ENCODE data around the gene MTF2. TPM values are rescaled to one million over a fixed set of nuclear protein-coding genes. Genes with fewer than 3 reads are reported as not detected.

The MTF2 gene
- total and polyA plus RNA-seq, 9 of the 15 experiments (the other 6 are each of a cell fraction or from before 2014, with no cell fraction given): 29.3 to 124 (median 57.7) TPM

- TF ChIP-seq CBX8 (IDR thresholded peaks at IDR 0.05; ENCODE audit: borderline replicate concordance, extremely low read depth, low read depth, low read length, poor library complexity, severe bottlenecking): no peak
- no peak; a peak in 1 of 4 replicates for TF ChIP-seq NONO (IDR thresholded peaks at IDR 0.05; ENCODE audit: low read depth in 2 of 2, low read length in 1 of 2)
- 0 out of 2 replicates have a peak, but pooled peaks have one; percentile 17 for TF ChIP-seq MTA3 (IDR thresholded peaks at IDR 0.05; ENCODE audit: borderline replicate concordance)
- peak; percentile 45; the same call in 1 of the 2 replicates for TF ChIP-seq PKNOX1 (IDR thresholded peaks at IDR 0.05)
- no peak for TF ChIP-seq CHCHD3 (CRISPR knock-in tag; IDR thresholded peaks at IDR 0.05)
- no peak for TF ChIP-seq ZFP36 (IDR thresholded peaks at IDR 0.05; ENCODE audit: low read depth, low read length, partially characterized antibody)
- no peak for TF ChIP-seq TCFL5 (CRISPR knock-in tag; conservative IDR thresholded peaks at IDR 0.05)
- TF ChIP-seq CHD2 (IDR thresholded peaks at IDR 0.05; ENCODE audit: low read depth, low read length): 0 out of 2 replicates have a peak, but pooled peaks have one; percentile 52
- TF ChIP-seq FOXP1 (CRISPR knock-in tag; IDR thresholded peaks at IDR 0.05): no peak
- TF ChIP-seq HMBOX1 (IDR thresholded peaks at IDR 0.05): peak; percentile 22; the same call in 1 of the 2 replicates
- TF ChIP-seq BHLHE40 (IDR thresholded peaks at IDR 0.05; ENCODE audit: low read length): no peak
- no peak for TF ChIP-seq MCM3 (IDR thresholded peaks at IDR 0.05)
- TF ChIP-seq ADNP (tag; IDR thresholded peaks at IDR 0.05): peak; percentile 57; the same call in 1 of the 2 replicates
- no peak for TF ChIP-seq ZNF785 (CRISPR knock-in tag; IDR thresholded peaks at IDR 0.05)
- TF ChIP-seq ZNF3 (CRISPR knock-in tag; IDR thresholded peaks at IDR 0.05): no peak
- TF ChIP-seq ELF1 (tag; IDR thresholded peaks at IDR 0.05): peak; percentile 24; the same call in 1 of the 2 replicates
- TF ChIP-seq ZNF717 (CRISPR knock-in tag; IDR thresholded peaks at IDR 0.05): no peak
- TF ChIP-seq HINFP (tag; conservative IDR thresholded peaks at IDR 0.05; ENCODE audit: low read depth): no peak
- TF ChIP-seq SP1 (CRISPR knock-in tag; IDR thresholded peaks at IDR 0.05): no peak
- TF ChIP-seq ZNF584 (CRISPR knock-in tag; IDR thresholded peaks at IDR 0.05; ENCODE audit: low read depth): no peak
- peak; percentile 17; the same call in 1 of the 2 replicates for TF ChIP-seq HDAC2 (IDR thresholded peaks at IDR 0.05)
- peak; percentile 89 for TF ChIP-seq EGR1 (conservative IDR thresholded peaks at IDR 0.05)
- TF ChIP-seq GABPB2 (CRISPR knock-in tag; conservative IDR thresholded peaks at IDR 0.05): no peak
These were observed 101.9 kb downstream of the MTF2 start, which contains the start of gene CCDC18 (continued) for GRCh38 chr1:93180723-93181613.

Measured in K562 (cell line).